ENCODE measurements around the gene CREBBP.

Gene CREBBP

GRCh38 chr16:3735541-3735940 is 145.0 kb downstream of the CREBBP start:
- no peak for DNase-seq (ENCODE audit: low spot score)

GRCh38 chr16:3734758-3735221 is 145.7 kb downstream of the CREBBP start:
- DNase-seq (ENCODE audit: low spot score) = no peak

- no peak for DNase-seq (ENCODE audit: low spot score)
Observed at GRCh38 chr16:3734084-3734757, 146.3 kb downstream of the CREBBP start.

GRCh38 chr16:3732171-3732570 is 148.3 kb downstream of the CREBBP start:
- DNase-seq (ENCODE audit: low spot score) = no peak

- no peak for DNase-seq (ENCODE audit: low spot score)
Observed at GRCh38 chr16:3731126-3731935, 149.2 kb downstream of the CREBBP start.

GRCh38 chr16:3730161-3731125 is 150.1 kb downstream of the CREBBP start:
- DNase-seq (ENCODE audit: low spot score) = no peak

GRCh38 chr16:3729161-3730112 is 151.1 kb downstream of the CREBBP start:
- DNase-seq (ENCODE audit: low spot score) = no peak

GRCh38 chr16:3728424-3729160 is 151.9 kb downstream of the CREBBP start:
- no peak for DNase-seq (ENCODE audit: low spot score)

GRCh38 chr16:3727806-3728381 is 152.6 kb downstream of the CREBBP start:
- no peak for DNase-seq (ENCODE audit: low spot score)

GRCh38 chr16:3726021-3726687 is 154.4 kb downstream of the CREBBP start:
- DNase-seq (ENCODE audit: low spot score) = no peak

- DNase-seq (ENCODE audit: low spot score) = no peak
Observed at GRCh38 chr16:3725276-3725675, 155.2 kb downstream of the CREBBP start.

GRCh38 chr16:3722508-3722907 is 158.0 kb downstream of the CREBBP start:
- DNase-seq (ENCODE audit: low spot score) = no peak

- DNase-seq (ENCODE audit: low spot score) = no peak
Observed at GRCh38 chr16:3720418-3720817, 160.1 kb downstream of the CREBBP start.

GRCh38 chr16:3718628-3719027 is 161.9 kb downstream of the CREBBP start:
- DNase-seq (ENCODE audit: low spot score) = no peak

- DNase-seq (ENCODE audit: low spot score) = no peak
Observed at GRCh38 chr16:3718019-3718391, 162.5 kb downstream of the CREBBP start.

- DNase-seq (ENCODE audit: low spot score) = peak; percentile 78
Observed at GRCh38 chr16:3717235-3718018, 163.1 kb downstream of the CREBBP start, which contains the start of gene TRAP1. TSS of gene TRAP1 (minus strand) at chr16:3717524. CDS start at chr16:3717508, 16 bp downstream.

- peak; percentile 29 for DNase-seq (ENCODE audit: low spot score)
Observed at GRCh38 chr16:3716831-3717234, 163.7 kb downstream of the CREBBP start.

- no peak for DNase-seq (ENCODE audit: low spot score)
Observed at GRCh38 chr16:3715430-3715829, 165.1 kb downstream of the CREBBP start.
